ENCODE measurements around the gene ANXA11.
"Not testable (repeated sequence)": the region's sequence is repeated elsewhere in the genome, so short reads cannot be mapped to it uniquely, and the experiment has no call there.

Gene ANXA11

GRCh38 chr10:80236457-80236856 is 31.1 kb upstream of the ANXA11 start:
- DNase-seq; H3K27ac ChIP-seq; H3K9me3 ChIP-seq; H3K4me3 ChIP-seq; H3K4me1 ChIP-seq; H3K36me3 ChIP-seq; H3K27me3 ChIP-seq; intact Hi-C loops (cut with DNase I; ENCODE audit: low total_unique reads): not testable (repeated sequence)

DNA sequence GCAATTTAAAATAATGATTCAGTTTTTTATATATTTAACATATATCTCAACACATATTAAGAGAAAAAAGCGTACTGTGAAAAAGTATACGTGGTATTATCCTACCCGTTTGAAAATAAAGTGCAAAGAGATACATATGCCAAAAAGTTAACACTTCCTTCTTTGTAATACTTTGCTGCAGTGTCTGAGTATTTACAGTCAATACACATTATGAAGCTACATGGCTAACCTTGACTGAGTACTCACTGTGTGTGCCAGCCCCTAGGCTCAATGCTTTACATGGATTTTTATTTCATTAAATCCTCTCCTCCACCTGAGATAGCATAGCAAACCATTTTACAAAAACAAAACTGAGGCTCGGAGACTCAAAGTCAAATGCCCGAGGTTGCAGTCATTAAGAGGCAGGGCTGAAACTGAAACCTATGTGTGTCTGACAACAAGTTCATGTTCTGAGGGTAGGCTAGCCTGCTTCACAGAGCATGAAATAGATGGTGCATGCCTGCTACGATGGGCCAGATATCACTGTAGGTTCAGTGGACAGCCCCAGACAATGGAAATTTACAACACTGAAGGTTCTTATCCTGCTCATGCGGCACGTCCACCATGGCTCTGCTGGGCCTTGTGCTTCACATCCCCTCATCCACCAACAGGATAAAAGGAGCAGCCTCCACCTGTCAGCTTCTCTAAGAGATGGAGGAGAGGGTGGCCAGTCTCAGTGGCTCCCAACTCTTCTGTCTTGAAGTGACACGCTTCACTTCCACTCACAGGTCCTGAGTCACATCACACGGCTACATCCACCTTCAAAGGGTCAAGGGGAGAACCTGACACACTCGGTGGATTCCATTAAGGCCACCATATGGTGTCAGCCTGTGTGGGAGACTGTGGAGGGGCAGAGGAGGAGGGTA is 29.2 kb upstream of the ANXA11 start:
- H3K4me3 ChIP-seq; H3K4me1 ChIP-seq; DNase-seq; H3K36me3 ChIP-seq; H3K9me3 ChIP-seq; intact Hi-C loops (cut with DNase I; ENCODE audit: low total_unique reads); H3K27me3 ChIP-seq; H3K27ac ChIP-seq: not testable (repeated sequence)

GRCh38 chr10:80233871-80234270 is 28.5 kb upstream of the ANXA11 start:
- H3K27me3 ChIP-seq; H3K27ac ChIP-seq; H3K4me3 ChIP-seq; H3K9me3 ChIP-seq; intact Hi-C loops (cut with DNase I; ENCODE audit: low total_unique reads); H3K4me1 ChIP-seq; H3K36me3 ChIP-seq; DNase-seq: not testable (repeated sequence)

- H3K27me3 ChIP-seq; intact Hi-C loops (cut with DNase I; ENCODE audit: low total_unique reads); H3K4me1 ChIP-seq; H3K27ac ChIP-seq; DNase-seq; H3K4me3 ChIP-seq; H3K36me3 ChIP-seq; H3K9me3 ChIP-seq: not testable (repeated sequence)
Measured at GRCh38 chr10:80226723-80227122, 21.4 kb upstream of the ANXA11 start.

- H3K9me3 ChIP-seq; H3K4me1 ChIP-seq; intact Hi-C loops (cut with DNase I; ENCODE audit: low total_unique reads); H3K27me3 ChIP-seq; H3K27ac ChIP-seq; DNase-seq; H3K4me3 ChIP-seq; H3K36me3 ChIP-seq: not testable (repeated sequence)
Measured at GRCh38 chr10:80223031-80223419, 17.7 kb upstream of the ANXA11 start.

DNA sequence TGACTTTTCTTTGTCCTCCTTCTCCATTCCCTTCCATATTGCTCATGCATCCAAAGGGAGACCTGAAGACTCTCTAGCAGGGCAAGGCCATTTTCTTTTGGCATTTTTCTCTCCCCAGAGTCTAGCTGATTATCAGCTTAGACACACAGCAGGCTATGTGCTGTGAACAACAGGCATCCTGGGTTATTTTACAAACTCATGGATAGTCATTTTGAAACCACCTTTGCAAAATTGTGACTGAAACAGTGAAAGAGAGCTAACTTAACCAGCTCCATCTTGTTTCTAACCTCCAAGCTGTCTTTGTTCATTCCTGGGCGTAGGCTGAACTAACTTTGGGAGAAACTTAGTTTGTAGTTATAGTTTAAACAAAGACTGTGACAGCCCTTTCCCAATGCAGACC is 13.5 kb upstream of the ANXA11 start:
- H3K9me3 ChIP-seq; H3K36me3 ChIP-seq; H3K27me3 ChIP-seq; H3K27ac ChIP-seq; intact Hi-C loops (cut with DNase I; ENCODE audit: low total_unique reads); H3K4me3 ChIP-seq; DNase-seq; H3K4me1 ChIP-seq: not testable (repeated sequence)

- H3K36me3 ChIP-seq; intact Hi-C loops (cut with DNase I; ENCODE audit: low total_unique reads); DNase-seq: not testable (repeated sequence)
Measured at GRCh38 chr10:80214368-80214982, 9.1 kb upstream of the ANXA11 start.

GRCh38 chr10:80212535-80213115 is 7.3 kb upstream of the ANXA11 start:
- H3K4me3 ChIP-seq; H3K9me3 ChIP-seq; H3K36me3 ChIP-seq; H3K27ac ChIP-seq; DNase-seq; H3K27me3 ChIP-seq; intact Hi-C loops (cut with DNase I; ENCODE audit: low total_unique reads): not testable (repeated sequence)
- peaks cover 3 to 20% (median 7%) of the 10 kb centered on the region in 4 donors for H3K4me1 ChIP-seq

More at GRCh38 chr10:80214368-80214982, 9.1 kb upstream of the ANXA11 start:
- not testable (repeated sequence) for H3K4me1 ChIP-seq, H3K27me3 ChIP-seq, H3K9me3 ChIP-seq, H3K4me3 ChIP-seq, H3K27ac ChIP-seq

DNA sequence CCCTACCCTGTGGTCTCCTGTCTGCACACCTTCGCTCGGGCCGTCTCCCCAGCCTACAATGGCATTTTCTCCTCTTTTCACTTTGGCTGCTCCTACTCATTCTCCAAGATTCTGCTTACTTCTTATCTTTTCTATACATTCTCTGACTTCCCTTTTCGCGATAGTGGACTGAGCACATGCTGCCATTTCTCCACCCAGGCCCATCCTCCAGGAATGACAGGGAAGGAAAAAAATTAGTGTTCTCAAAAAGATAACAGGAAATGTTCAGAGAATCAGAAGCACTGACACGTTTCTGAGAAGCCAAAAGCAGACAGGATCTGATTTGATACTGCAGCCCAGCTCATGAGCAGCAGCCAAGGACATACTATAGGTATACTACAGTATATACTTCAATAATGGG is 6.4 kb upstream of the ANXA11 start:
- DNase-seq: no peak
- peaks cover 5 to 27% (median 11%) of the 10 kb centered on the region in 4 donors for H3K4me1 ChIP-seq
- no peaks in the 10 kb centered on the region for H3K36me3 ChIP-seq
- no peak overlapping the region for H3K27ac ChIP-seq
- no peaks in the 10 kb centered on the region for H3K27me3 ChIP-seq
- H3K9me3 ChIP-seq: no peaks in the 10 kb centered on the region
- intact Hi-C loops (cut with DNase I; ENCODE audit: low total_unique reads): no loop called here
- no peak for TF ChIP-seq CTCF (IDR thresholded peaks at IDR 0.05)
- no peak overlapping the region for H3K4me3 ChIP-seq
